ENCODE data around the gene ANO9. TPM values are rescaled to one million over a fixed set of nuclear protein-coding genes. Genes with fewer than 3 reads are reported as not detected.

ANO9 gene
- total RNA-seq, 4 donors from 2014 or later: 0.44 to 1.5 (median 0.63) TPM

DNA sequence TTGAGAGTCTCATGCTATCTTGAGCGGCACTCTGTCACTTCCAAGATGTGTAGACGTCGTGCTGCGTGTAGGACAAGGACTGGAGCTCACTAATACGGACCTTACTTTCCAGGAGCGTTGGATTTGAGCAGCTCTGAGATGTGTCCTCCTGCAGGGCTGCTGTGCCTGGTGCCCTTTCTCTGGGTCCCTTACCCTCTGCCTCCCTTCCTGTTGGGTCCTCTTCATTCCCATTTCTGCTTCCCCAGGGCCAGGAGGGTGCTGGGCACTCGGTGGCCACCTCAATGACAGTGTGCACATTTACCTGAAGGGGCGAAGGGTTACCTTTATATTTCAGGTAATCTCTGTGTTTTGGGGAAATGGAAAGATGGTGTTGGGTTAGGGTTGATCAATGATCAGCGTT is 12.2 kb upstream of the ANO9 start:
- TF ChIP-seq, protein P1, sequence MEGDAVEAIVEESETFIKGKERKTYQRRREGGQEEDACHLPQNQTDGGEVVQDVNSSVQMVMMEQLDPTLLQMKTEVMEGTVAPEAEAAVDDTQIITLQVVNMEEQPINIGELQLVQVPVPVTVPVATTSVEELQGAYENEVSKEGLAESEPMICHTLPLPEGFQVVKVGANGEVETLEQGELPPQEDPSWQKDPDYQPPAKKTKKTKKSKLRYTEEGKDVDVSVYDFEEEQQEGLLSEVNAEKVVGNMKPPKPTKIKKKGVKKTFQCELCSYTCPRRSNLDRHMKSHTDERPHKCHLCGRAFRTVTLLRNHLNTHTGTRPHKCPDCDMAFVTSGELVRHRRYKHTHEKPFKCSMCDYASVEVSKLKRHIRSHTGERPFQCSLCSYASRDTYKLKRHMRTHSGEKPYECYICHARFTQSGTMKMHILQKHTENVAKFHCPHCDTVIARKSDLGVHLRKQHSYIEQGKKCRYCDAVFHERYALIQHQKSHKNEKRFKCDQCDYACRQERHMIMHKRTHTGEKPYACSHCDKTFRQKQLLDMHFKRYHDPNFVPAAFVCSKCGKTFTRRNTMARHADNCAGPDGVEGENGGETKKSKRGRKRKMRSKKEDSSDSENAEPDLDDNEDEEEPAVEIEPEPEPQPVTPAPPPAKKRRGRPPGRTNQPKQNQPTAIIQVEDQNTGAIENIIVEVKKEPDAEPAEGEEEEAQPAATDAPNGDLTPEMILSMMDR (IDR thresholded peaks at IDR 0.05; ENCODE audit: low read depth): no peak

DNA sequence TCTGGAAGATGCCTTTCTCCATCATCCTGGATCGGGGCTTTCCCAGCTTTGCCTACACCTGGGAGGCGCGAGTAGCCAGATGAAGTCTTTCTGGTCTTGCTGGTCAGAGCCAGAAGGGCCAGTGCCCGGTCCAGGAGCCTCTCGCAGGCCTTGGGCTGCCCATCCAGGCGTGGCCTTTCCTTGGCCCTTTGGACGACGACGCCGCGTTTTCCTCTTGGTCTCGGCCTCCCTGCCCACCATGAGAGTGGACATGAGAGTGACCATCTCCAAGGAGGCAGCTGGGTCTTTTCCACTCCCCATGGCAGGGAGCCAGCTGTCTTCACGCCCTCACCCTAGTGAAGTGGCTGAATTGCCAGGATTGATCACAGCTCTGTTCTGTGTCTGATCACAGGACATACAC is 11.8 kb upstream of the ANO9 start:
- TF ChIP-seq, protein P1 (IDR thresholded peaks at IDR 0.05; ENCODE audit: low read depth): no peak

DNA sequence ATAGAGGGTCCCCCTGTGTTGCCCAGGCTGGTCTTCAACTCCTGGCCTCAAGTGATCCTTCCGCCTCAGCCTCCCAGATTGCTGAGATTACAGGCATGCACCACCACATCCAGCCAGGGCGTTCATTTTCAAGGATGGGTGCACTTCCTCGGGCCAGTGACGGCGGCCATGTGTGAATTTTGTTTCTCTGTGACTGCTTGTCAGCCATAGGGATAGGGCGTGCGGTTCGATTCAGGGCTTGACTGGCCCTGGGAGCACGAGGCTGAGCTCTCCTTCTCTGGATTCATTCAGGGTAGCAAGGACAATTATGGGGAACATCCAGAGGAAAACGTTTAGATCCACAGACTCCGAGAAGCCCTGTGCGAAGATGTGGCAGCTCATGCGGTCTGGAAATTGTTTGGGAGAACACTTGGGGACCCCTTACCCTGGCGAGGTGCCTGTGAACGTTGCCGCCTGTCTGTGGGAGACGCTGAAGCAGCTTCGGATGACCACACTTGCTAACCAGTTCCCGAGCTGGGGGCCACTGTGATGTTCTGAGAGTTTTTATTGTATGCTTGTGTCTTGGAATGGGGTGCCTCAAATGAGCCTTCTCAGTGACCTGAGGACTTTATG is 11.2 kb upstream of the ANO9 start:
- TF ChIP-seq, protein P1 (IDR thresholded peaks at IDR 0.05; ENCODE audit: low read depth): no peak

DNA sequence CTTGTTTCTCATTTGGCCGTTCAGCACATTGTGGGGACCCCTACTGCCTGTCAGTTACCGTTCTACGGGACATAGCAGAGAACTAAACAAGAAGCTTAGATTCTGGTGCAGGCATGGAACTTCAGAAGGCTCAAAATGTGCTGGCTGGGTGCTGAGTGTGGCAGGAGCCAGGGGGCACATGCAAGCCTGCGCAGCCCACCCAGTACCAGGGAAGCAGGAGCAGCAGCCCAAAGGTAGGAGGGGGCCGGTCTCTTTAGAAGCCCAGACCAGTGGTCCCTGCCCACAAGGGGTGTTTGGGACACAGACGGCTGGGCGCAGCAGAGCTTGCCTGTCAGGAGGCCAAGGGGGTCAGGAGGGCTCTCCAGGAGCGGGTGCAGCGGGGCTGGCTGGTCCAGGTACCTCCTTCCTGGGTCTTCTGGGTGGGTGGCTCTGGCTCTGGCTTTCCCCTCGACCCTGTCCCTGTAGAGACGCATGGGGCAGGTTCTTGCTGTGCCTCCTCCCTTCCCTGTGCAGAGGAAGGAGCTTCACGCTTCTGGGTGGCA is 10.5 kb upstream of the ANO9 start:
- TF ChIP-seq, protein P1 (IDR thresholded peaks at IDR 0.05; ENCODE audit: low read depth): no peak

DNA sequence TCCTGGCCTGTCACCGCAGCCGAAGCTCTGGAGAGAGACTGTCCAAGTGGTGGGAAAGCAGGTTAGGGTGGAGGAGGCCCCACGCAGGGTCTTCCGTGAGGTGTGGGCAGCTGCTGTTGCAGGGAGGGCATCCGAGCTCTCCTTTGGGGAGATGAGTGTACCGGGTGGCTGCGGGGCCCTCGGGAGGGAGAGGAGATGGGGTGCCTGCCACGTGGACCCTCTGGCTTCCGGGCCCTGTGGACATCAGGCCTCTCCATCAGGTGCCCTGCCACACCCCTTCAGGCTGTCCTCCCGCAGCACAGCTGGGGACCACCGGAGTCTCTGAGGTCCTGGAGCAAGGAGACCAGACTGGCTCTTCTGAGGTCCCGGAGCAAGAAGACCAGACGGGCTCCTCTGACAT is 9.9 kb upstream of the ANO9 start:
- TF ChIP-seq, protein P1 (IDR thresholded peaks at IDR 0.05; ENCODE audit: low read depth): no peak

DNA sequence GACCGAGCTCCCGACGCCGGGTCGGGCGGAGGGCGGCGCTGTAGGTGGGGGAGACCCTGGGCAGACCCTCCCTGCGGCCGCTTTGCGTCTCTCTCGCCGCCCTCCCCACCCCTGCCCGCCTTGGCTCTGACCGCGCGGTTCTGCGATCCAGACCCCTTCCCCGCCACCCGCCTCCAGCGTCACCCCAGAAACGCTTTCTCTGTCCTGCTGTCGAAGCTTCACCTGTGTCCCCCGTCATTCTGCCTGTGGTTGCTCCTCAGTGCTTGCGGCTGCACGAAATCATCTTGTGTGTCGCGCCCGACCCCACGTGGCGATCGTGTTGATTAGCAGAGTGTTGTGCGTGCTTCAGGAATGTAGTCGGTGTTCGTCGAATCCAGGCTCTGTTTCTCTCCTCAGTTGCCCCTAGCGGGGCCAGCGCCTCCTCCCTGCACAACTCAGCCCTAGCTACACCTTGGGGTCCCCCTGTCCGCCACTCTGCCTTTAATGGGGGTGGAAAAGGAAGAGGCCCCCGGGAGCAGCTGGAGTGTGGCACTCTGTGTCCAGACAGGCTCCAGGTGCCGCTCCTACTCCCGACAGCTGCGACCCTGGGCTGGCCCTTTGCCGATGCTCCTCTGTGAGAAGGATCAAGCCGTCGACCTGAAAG is 9.1 kb upstream of the ANO9 start:
- TF ChIP-seq, protein P1 (IDR thresholded peaks at IDR 0.05; ENCODE audit: low read depth): no peak

DNA sequence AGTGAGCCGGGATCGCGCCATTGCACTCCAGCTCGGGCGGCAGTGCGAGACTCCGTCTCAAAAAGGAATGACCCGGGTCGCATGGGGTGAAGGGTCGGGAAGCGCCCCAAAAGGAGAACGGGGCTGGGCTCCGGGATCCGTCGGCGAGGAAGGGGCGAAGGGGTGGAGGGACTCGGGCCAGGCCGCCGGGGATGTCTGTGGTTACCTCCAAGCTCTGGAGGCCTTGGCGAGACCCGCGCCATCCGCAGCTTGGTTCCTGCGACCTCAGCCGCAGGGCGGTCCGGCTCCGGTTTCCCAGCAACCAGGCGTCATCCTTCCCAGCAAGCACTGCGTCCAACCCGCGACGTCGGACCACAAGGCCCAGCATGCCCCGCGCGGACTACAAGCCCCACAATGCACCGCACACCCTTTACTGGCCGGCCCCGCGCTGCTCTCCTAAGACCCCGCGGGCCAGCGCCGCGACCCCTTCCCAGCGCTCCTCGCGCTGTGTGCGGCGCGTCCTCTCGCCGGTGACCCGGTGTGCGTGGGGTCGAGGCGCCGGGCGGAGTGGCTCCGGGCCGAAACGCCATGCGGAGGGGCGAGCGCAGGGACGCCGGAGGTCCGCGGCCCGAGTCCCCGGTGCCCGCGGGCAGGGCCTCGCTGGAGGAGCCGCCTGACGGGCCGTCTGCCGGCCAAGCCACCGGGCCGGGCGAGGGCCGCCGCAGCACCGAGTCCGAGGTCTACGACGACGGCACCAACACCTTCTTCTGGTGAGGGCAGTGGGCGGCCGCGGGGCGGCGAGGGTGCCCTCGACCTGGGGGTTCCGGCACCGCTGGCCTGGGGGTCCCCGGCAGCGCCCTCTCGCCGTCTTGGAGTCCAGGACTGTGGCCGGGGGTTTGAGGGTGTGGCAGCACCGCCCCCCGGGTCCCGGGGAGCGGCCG is 8.3 kb upstream of the ANO9 start, which contains the start of gene PTDSS2:
TSS of gene PTDSS2 (plus strand) at position 391 of the 920 bp plus-strand sequence. CDS start at position 568, 177 bp downstream.
- TF ChIP-seq, protein P1 (IDR thresholded peaks at IDR 0.05; ENCODE audit: low read depth): no peak
